NCI-H1417 treated with DMSO at 0.1 percent for 48 hours (cell line): ENCODE measurements around the gene TNFRSF4.
"Not testable (repeated sequence)": the region's sequence is repeated elsewhere in the genome, so short reads cannot be mapped to it uniquely, and the experiment has no call there.

Experiments
- DNase-seq: peaks from one replicate; lab custom pipeline; 2025; lab: John Stamatoyannopoulos, UW

Gene TNFRSF4

DNA sequence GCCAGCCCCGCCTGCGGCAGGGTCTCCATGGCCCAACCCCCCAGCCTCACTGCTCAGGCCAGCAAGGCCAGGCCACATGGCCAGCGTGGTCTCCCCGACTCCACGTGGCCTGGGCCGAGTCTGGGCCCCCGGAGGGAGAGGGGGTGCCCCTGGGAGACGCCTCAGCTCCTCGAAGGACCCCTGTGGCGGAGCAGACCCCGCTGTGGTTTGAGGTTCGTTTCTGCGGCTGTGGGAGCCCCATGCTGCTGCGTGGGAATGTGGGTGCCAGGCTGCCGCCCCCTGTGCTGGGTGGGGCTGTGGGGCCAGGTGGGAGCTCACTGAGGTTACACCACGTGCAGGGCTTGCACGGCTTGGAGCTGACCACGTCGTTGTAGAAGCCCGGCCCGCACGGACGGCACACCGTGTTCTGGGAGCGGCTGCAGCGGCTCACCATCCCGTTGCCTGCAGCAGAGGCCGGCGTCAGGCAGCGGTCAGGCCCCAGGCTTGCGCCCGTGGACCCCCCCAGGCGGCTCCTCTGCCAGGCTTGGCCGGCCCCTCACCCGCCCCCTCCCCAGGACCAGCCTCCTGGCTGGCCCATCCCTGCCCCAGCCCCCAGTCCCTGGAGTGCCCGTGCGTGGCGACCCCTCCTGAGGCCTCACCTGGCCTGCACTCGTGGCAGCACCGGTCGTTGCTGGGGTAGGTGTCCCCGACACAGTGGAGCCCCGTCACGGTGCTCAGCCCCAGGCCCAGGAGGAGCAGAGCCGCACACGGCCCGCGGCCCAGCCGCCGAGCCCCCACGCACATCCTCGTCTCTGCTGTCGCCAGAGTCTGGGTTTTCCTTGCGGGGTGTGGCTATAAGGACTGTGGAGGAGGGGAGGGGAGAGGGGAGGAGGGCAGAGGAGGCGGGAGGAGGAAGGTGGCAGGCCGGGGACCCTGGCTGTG is at the start of gene TNFRSF4:
Gene TNFRSF4 (minus strand): TSS at position 809 of the 921 bp plus-strand sequence. CDS start 26 bp downstream, at position 783.
- no peak for DNase-seq

DNA sequence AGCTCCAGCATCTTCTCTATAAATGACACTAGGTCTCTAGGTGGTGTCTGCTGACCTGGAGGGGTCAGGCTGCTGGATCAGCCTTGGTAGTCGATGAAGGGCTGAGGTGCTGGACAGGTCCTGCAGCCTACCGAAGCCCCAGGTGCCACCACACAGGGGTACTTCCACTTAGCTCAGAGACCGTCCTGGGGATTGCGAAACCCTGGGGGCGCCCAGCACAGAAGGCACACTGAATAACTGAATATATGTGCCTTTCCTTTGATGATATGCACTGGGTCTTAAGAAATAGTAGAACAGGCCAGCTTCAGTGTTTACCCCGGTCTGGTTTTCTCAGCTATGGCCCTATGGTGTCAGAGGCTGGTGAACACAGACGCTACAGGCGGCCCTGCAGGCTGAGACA is 48.8 kb upstream of the TNFRSF4 start:
- DNase-seq, result no peak

DNA sequence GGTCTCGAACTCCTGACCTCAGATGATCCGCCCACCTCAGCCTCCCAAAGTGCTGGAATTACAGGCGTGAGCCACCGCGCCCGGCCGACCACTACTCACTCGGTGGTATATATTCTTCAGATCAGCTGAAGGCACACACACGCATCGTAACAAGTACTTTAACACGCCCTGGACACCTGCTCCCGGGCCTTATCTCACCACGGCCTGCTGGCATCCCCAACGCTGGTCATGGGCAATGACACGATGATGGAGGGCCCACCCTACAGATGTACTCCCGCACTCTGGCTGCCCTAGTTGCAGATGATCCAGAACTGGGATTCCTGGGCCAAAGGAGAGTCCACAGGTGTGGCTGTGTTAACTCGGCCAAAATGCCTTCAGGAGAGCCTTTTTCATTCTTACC is 48.1 kb upstream of the TNFRSF4 start:
- DNase-seq, result no peak

DNA sequence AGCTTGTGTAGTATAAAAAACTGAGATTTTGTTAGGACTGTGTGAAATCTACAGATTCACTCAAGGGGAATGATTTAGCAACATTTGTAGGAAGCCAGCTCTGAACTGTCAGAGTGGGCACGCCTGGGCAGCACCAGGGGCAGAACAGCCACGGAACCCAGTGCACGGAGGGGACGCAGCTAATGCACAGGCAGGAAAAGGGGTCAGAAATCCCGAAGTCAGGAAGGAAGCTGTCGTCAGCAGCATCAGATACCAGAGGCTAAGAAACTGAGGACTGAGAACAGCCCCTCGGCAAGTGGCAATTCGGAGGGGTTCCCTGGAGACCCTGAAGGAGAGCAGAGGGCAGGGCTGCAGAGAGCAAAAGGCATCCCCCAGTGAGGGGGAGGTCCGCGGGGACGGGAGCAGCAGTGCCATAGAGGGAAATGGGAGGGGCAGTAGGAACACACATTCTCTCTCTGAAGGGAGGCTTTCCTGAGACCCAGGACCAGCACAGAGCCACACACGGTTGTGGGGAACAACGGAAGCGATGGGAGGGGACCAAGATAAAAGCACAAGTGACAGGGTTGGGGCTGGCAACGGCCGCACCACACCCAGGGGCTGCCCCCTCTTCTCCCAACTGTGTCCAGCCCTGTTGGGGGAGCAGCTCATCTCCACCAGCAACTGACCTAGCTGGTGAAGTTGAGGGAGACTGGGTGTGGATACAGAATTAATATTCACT is 47.0 kb upstream of the TNFRSF4 start:
- DNase-seq, result no peak

DNA sequence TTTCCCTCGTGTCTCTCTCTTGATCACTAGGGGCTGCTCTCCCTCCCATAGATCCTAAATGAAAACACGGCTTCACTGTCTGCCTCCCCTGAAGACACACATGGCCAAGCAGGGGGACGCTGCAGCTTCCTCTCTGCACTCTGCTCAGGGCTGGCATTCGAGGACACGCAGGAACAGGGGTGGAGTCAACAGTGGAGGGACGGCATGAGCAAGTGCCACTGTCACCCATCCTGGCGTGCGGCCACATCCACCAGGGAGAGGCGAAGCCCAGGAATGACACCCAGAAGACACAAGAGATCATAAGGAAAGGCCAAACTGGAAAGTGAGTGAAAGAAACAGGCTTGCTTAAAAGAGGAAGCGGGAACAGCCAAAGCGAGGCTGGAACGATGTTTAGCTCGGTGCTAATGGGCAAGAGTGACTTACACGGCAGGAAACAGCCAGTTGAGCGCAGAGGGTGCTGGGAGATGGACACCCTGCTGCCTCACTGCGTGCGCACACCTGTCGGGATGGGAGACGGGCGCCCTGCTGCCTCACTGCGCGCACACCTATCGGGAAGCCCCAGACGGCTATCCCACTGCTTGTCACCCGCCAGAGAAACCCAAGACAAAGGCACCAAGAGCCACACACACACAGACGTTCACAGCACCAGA is 46.1 kb upstream of the TNFRSF4 start:
- no peak for DNase-seq

DNA sequence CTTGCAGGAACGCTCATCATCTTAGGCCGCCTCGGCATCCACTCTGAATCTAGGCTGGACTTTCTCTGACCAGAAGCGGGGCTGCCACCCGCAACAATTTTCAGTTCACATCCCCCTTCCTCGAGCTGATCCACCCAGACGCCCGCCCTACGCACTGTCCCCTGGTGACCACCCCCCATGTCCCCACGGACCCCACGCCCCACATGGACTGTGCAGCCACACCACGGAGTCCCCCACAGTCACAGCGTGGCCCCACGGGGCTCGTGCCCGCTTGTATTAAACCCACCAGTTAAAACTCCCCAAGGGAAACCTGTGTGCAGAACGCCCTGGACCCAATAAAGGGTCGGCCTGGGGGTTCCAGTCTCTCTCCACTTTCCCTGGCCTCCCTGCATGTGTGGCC is 45.6 kb upstream of the TNFRSF4 start:
- no peak for DNase-seq

DNA sequence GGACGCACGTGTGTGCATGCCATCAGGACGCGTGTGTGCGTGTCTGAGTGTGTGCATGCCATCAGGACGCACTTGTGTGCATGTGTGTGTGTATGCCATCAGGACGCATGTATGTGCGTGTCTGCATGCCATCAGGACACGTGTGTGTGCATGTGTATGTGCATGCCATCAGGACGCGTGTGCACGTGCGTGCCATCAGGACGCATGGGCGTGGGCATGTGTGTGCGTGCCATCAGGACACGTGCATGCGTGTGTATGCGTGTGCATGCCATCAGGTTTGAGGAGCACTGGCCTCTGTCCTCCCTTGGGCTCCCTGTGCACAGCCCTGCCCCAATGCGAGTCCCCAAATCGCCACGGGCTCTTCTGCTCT is 45.2 kb upstream of the TNFRSF4 start:
- no peak for DNase-seq

DNA sequence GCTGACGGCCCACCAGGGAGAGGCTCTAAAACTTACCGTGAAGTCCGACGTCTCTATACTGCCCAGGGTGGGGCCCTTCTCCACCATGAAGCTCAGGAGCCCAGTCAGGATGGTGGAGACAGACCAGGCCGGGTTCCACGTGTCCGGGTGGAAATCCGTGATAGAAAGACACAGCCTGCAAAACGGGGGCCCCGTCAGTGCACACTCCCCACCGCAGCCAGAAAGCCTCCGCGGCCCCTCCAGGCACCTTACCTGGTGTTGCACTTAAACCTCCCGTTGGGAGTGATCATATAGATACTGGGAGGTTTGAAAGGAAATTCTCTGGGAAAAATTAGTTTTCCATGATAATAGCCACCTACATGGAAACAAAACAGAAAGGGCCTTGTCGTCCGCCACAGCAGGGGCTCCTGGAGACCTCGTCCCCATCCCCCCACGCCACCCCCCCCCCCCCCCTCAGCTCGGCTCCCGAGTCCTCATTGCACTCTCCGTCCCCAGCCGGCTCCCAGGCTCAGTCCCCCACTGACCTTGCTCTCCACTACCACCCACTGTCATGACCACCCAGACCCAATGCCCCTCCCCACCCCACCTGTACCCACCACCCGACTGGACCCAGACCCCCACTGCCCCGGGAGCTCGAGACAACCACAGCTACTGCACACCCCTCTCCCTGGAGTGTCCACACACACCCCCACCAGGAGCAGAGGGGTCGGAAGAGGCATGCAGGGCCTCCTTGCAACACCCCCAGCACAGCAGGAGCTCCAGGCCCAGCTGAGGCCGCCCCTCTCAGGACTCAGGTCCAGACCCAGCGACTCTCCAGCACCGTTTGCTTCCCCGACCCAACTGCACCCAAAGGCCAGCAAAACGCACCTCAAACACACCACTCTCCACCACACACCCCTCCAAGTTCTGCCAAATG is 43.3 kb upstream of the TNFRSF4 start:
- no peak for DNase-seq

DNA sequence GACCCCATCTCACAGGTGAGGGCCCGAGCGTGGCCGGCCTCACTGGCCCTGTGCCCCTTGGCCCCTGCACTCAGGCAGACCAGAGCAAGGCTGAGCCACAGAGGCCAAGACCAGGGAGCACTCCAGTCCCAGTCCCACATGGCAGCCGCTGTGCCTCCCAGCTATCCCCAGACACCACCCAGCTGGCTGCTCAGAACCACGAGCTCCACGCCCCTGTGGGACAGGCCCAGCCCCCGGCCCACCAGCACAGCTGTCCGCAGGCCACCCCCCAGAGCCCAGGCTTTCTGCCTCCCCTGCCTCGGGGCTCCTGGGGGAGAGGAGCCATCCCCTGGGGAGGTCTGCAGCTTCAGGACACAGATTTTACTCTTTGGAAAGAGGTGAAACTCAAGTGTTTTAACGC is 41.7 kb upstream of the TNFRSF4 start:
- no peak for DNase-seq

DNA sequence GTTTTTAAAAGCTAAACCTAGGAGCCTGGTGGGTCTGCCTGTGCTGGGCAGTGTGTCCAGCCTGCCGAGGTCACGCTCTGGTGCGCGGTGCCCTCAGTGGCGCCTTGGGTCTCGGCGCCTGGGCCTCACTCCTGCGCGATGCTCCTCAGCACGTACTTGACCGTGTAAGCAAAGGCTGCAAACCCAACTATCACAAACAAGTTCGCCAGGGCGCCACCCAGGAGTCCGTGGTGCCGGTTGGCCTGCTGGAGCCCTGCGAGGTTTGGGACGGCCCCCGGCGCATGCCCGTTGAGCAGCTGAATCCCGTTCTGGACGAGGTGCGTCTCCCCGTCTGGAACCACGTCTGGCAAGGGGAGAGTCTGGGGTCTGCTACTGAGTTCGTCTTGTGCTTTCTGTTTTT is 41.1 kb upstream of the TNFRSF4 start:
- no peak for DNase-seq

DNA sequence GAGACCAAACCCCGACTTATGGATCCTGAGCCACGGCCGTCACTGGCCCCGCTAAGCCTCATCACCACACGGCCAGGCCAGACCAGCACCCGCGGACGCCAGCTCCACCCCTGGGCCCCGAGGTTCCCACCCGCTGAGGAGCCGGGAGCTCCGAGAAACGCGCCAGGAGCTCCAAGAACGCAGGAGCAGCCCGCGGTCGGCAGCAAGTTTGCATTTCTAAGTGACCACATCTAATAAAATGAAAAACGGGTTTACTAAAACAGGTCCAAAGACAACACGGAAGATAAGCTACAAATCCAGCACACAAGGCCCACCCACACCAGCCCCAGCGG is 40.7 kb upstream of the TNFRSF4 start:
- no peak for DNase-seq

DNA sequence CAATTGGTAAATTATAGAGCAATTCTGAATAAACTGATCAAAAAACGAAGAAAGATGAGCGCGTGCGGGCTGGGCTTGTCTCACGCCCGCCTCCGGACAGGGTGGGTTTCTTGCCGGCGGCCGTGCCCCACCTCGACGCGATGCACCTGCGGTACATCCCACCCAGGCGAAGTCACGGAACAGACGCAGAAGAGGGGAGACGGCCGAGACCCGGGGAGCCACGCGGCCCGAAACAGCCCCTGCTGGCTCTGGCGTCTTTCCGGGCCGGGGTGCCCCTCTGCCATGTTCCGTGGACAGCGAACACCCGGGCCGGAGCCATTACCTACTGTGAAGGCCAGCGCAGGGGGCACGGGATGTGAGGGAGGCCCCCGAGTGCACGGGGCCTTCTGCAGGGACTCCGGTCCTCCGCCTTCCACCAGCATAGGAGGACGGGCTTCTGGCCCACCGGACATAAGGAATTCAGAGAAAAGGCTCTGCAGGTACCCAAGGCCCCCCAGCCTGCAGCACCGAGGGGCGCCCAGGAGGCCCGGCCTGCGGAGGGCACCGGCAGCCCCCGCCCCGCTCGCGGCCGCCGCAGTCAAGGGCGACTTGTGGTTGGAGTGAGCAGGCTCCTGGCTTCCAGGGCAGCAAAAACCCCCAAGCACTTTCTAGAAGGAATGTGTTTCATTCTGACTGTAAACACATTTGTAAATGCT is 40.2 kb upstream of the TNFRSF4 start:
- DNase-seq, result no peak

DNA sequence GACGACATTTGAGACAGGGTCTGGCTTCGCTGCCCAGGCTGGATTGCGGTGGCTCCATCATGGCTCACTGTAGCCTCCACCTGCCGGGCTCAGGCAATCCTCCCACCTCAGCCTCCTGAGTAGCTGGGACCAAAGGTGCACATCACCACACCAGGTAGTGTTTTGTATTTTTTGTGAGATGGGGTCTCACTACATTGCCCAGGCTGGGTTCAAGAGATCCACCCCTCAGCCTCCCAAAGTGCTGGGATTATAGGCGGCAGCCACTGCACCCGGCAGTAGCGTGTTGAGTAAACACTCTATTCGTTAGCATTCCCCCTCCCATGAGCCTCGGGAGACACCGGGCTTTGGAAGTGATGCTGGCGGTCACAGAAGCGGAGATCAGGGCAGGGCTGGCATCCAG is 39.4 kb upstream of the TNFRSF4 start:
- no peak for DNase-seq

DNA sequence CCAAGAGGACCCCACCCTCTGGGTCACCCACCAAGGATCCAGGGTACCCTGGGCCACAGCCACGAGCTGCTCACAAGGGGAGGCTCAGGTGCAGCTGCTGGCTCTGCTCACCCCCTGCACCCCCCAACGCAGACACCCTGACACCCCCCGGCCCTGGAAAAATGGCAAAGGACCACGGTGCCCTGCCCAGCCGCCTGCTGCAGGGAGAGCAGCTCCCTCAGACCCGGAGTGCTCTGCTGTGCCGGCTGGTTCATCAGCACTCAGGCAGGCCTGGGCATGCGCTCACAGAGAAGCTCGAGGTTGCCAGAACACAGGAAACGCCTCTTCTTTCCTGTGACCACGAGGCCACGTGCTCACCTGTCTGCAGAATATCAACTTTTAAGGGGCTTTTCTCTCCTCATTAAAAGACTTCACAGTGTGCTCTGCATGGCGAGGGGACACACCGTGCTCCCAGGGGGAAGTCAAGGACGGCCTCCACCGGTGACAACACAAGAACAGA is 36.9 kb upstream of the TNFRSF4 start:
- no peak for DNase-seq

DNA sequence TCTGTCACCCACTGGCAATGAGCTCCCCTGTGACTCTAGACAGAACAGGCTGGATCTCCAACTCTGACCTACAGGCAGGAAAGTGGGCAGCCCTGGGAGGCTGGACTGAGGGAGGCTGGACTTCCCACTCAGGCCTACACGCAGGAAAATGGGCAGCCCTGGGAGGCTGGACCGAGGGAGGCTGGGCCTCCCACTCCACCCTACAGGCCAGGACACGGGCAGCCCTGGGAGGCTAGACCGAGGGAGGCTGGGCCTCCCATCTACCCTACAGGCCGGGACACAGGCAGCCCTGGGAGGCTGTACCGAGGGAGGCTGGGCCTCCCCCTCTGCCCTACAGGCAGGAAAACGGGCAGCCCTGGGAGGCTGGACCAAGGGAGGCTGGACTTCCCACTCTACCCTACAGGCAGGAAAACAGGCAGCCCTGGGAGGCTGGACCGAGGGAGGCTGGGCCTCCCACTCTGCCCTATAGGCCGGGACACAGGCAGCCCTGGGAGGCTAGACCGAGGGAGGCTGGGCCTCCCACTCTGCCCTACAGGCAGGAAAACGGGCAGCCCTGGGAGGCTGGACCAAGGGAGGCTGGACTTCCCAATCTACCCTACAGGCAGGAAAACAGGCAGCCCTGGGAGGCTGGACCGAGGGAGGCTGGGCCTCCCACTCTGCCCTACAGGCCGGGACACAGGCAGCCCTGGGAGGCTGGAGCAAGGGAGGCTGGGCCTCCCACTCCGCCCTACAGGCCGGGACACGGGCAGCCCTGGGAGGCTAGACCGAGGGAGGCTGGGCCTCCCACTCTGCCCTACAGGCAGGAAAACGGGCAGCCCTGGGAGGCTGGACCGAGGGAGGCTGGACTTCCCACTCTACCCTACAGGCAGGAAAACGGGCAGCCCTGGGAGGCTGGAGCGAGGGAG is 34.3 kb upstream of the TNFRSF4 start:
- DNase-seq, result not testable (repeated sequence)

DNA sequence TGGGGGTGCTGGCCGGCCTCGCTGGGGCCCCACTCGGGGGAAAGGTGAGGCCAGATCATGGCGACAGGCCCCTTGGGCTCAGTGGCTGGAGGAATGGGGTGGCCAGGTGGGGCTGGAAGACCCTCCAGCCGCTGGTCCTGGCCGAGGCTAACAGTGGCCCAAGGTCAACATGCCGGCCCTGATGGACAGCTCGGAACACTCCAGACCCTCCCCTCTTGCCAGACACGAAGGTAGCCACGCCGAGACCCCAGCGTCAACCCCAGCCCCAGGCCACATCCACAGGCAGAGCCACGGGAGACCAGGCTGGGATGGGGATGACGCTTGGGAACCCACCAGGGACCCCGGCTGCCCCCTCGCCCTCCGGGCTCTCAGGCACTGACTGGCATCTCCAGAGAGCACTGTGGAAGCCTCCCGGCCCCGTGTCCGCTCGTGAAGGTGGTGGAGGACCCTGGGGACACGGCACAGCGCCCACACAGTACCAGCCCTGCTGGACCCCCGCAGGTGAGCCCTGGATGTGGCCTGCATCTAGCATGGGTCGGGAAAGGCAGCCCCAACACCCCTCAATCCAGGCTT is 33.5 kb upstream of the TNFRSF4 start:
- no peak for DNase-seq

DNA sequence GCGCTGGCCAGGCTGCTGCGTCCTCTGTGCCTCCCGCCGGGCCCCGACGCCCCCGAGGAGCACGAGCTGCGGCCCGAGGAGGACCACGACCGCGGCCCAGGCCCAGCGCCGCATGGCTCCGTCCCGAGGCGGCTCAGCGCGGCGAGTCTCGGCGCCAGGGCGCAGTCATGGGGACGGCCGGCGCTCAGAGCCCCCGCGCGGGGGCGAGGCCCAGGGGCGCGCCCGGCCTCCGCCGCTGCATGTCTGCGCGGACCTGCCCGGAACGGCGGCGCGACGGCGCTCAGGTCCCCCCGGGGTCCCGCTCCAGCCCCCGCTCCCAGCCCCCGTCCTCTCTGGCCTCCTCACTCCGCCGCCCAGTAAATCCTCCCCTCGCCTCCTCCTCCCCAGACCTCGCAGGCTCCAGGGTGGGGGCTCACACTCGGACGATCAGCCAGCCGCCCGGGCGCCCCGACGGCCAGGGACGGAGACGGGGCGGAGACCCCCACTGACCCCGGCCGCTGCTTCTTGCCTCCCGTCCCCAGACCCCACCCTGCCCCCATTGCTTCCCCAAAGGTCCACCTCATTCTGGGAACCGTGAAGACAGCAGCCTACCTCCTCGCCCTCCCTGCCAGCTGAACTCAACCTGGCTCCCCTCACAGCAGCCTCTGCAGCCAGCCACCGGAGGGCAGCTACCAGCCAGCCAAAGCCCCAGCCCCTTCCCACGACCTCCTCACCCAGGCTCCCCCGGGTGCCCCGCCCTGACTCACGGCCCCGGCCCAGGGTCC is 32.8 kb upstream of the TNFRSF4 start, which contains the start of gene C1QTNF12:
Gene C1QTNF12 (minus strand): TSS at position 146 of the 764 bp plus-strand sequence. CDS start 32 bp downstream, at position 114.
- DNase-seq, result no peak

DNA sequence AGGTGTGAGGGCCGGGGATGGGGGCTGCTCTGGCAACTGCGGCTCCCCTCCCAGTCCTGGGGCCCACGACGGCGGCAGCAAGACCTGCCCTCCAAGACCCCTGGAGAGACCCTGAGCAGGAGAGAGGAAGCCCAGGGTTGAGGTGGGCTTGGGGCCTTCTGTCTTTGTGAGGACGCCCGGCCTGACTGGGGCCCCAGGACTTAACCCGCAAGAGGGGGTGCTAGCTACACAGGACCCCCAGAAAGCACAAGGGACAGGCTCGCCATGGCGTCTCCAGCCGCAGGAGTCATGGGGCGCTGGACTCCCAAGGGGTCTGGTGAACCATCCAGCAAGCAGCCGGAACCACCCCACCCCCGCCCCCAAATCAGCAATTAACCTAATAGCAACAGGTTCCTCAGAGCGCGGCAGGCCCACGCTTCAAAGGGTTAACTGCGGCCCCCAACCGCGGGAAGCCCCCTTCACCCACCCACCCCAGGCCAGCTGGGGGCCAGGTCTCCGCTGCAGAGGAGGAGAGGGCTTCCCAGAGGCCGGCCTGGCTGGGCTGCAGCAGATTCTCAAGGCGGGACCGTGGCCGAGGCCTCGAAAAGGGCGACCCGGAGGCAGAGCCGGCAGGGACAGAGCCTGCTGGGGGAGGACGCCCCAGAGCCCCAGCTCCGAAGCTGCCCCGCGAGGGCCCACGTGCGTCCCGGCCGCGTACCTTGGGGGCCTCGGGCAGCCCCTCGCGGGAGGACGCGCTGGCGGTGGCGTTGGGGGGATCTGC is 32.0 kb upstream of the TNFRSF4 start:
- no peak for DNase-seq
